MM.1S (cell line): ENCODE results near the gene SLC22A2.

Experiments
- DNase-seq: peaks from one replicate; pipeline ENCODE4 v3.0.0-alpha.2; 2015
- H2AFZ ChIP-seq: fragments of 300-600 bp; sonication (generic); 2 replicates; pipeline ENCODE4 v1.6.0; 2016; ENCODE audit warnings: antibody characterized with exemption, low read length
- H3F3A ChIP-seq: fragments of 300-600 bp; sonication (generic); 2 replicates; pipeline ENCODE4 v1.6.1; 2016; ENCODE audit warnings: mild to moderate bottlenecking, antibody characterized with exemption, low read length, moderate library complexity, mixed read lengths; ENCODE audit not compliant: insufficient read depth
- H3K27ac ChIP-seq: fragments of 300-600 bp; sonication (generic); 2 replicates; pipeline ENCODE4 v1.5.1; 2016; ENCODE audit warnings: mild to moderate bottlenecking, low read length
- H3K27me3 ChIP-seq: fragments of 300-600 bp; sonication (generic); replicated peaks from 2 replicates; pipeline ENCODE4 v1.6.0; 2016; ENCODE audit warnings: low read length; ENCODE audit not compliant: insufficient read depth
- H3K36me3 ChIP-seq: fragments of 300-600 bp; sonication (generic); replicated peaks from 2 replicates; pipeline ENCODE4 v1.6.1; 2016; ENCODE audit warnings: mild to moderate bottlenecking, low read length, mixed read lengths; ENCODE audit not compliant: insufficient read depth
- H3K4me1 ChIP-seq: fragments of 300-600 bp; sonication (generic); 2 replicates; pipeline ENCODE4 v1.6.1; 2016; ENCODE audit warnings: low read length, mixed read lengths
- H3K4me2 ChIP-seq: fragments of 300-600 bp; sonication (generic); 2 replicates; pipeline ENCODE4 v1.6.0; 2016; ENCODE audit warnings: low read depth, low read length
- H3K4me3 ChIP-seq: fragments of 300-600 bp; sonication (generic); 2 replicates; pipeline ENCODE4 v1.5.1; 2016; ENCODE audit warnings: low read length, mixed read lengths
- H3K79me2 ChIP-seq: fragments of 300-600 bp; sonication (generic); 2 replicates; pipeline ENCODE4 v1.6.1; 2016; ENCODE audit warnings: mixed run types, low read length, mixed read lengths
- H3K9ac ChIP-seq: fragments of 300-600 bp; sonication (generic); 2 replicates; pipeline ENCODE4 v1.6.1; 2016; ENCODE audit warnings: low read length, mixed read lengths
- H3K9me2 ChIP-seq: fragments of 300-600 bp; sonication (generic); replicated peaks from 2 replicates; pipeline ENCODE4 v1.6.1; 2016; ENCODE audit warnings: mild to moderate bottlenecking, low read length, mixed read lengths; ENCODE audit not compliant: insufficient read depth
- H3K9me3 ChIP-seq: fragments of 300-600 bp; sonication (generic); replicated peaks from 2 replicates; pipeline ENCODE4 v1.6.1; 2016; ENCODE audit warnings: mild to moderate bottlenecking, low read length, mixed read lengths; ENCODE audit not compliant: insufficient read depth
- H4K20me1 ChIP-seq: fragments of 300-600 bp; sonication (generic); 2 replicates; pipeline ENCODE4 v1.6.1; 2016; ENCODE audit warnings: mild to moderate bottlenecking, low read length, moderate library complexity, mixed read lengths; ENCODE audit not compliant: insufficient read depth
- EZH2 ChIP-seq: fragments of 300-600 bp; sonication (generic); optimal IDR thresholded peaks from 2 replicates; pipeline ENCODE3; 2017; ENCODE audit warnings: low read depth, mild to moderate bottlenecking, antibody characterized with exemption, low read length, mixed read lengths
- EZH2phosphoT487 ChIP-seq: fragments of 300-600 bp; sonication (generic); IDR thresholded peaks from 2 replicates; pipeline ENCODE4 v1.6.1; 2018; ENCODE audit warnings: antibody characterized with exemption, low read length
- TF ChIP-seq, protein P1 (sequence below): fragments of 300-600 bp; sonication (generic); IDR thresholded peaks from 2 replicates; pipeline ENCODE4 v1.5.1; 2016; ENCODE audit warnings: antibody characterized with exemption, low read length, mixed read lengths

The SLC22A2 gene

DNA sequence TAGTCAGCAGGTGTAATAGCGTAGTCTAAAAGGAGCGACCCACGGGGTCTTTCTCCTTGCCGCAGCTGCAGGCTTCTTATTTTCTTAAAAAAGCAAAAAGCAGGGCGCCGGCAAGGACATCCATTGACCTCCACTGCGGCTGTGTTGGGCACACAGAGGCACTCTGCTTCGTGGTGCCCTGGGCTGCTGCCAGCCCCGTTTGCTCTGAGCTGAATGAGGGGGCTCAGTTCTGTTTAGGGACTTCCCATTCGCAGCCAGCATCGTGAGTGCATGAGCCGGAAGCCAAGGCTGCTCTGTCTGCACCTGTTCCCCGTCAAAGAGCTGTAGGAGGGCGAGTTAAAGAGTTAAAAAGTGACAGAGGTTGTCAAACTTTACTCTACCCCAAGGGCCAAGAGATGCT lies 1.7 kb upstream of the SLC22A2 start:
- TF ChIP-seq, protein P1, sequence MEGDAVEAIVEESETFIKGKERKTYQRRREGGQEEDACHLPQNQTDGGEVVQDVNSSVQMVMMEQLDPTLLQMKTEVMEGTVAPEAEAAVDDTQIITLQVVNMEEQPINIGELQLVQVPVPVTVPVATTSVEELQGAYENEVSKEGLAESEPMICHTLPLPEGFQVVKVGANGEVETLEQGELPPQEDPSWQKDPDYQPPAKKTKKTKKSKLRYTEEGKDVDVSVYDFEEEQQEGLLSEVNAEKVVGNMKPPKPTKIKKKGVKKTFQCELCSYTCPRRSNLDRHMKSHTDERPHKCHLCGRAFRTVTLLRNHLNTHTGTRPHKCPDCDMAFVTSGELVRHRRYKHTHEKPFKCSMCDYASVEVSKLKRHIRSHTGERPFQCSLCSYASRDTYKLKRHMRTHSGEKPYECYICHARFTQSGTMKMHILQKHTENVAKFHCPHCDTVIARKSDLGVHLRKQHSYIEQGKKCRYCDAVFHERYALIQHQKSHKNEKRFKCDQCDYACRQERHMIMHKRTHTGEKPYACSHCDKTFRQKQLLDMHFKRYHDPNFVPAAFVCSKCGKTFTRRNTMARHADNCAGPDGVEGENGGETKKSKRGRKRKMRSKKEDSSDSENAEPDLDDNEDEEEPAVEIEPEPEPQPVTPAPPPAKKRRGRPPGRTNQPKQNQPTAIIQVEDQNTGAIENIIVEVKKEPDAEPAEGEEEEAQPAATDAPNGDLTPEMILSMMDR = no peak
- TF ChIP-seq EZH2phosphoT487 = no peak
- no peak for TF ChIP-seq EZH2

DNA sequence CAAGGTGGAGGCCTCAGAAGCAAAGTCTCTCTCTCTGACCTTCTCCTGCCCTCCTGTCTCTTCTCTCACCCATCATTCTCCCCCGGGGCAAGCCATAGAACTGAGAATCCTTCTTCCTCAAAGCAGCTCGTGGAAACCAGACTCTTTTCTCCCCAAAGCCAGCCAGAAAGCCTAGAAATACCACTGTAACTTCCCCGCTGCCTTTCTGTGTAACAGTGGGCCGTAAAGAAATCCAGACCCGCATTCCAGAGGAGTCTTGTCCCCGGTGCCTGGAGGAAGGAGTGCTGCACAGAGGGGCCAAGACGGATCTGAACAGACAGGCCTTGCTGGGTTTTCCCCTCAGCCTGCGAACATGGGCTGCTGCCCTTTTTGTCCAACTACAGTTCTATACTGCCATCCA lies 977 bp upstream of the SLC22A2 start:
- Histone ChIP-seq H4K20me1 (no peaks in the 10 kb centered on the region), H3K27ac (no peak overlapping the region), H3F3A (no peaks in the 10 kb centered on the region), H3K9me3 (no peaks in the 10 kb centered on the region), H3K27me3 (no peaks in the 10 kb centered on the region), H3K9ac (no peak overlapping the region), H3K4me1 (no peaks in the 10 kb centered on the region), H3K36me3 (no peaks in the 10 kb centered on the region), H2AFZ (no peak overlapping the region), H3K4me2 (no peak overlapping the region), H3K79me2 (no peaks in the 10 kb centered on the region), H3K4me3 (no peak overlapping the region), H3K9me2 (no peaks in the 10 kb centered on the region)
- TF ChIP-seq EZH2phosphoT487 (no peak), EZH2 (no peak)
- TF ChIP-seq, protein P1 = no peak
- no peak for DNase-seq

More for the DNA sequence above, 1.7 kb upstream of the SLC22A2 start:
- Histone ChIP-seq H3K4me1 (no peaks in the 10 kb centered on the region), H3F3A (no peaks in the 10 kb centered on the region), H3K9me2 (no peaks in the 10 kb centered on the region), H3K9ac (no peak overlapping the region), H3K27ac (no peak overlapping the region), H3K9me3 (no peaks in the 10 kb centered on the region), H2AFZ (no peak overlapping the region), H3K36me3 (no peaks in the 10 kb centered on the region), H3K4me2 (no peak overlapping the region), H3K4me3 (no peak overlapping the region), H3K27me3 (no peaks in the 10 kb centered on the region), H3K79me2 (no peaks in the 10 kb centered on the region), H4K20me1 (no peaks in the 10 kb centered on the region)
- no peak for DNase-seq

DNA sequence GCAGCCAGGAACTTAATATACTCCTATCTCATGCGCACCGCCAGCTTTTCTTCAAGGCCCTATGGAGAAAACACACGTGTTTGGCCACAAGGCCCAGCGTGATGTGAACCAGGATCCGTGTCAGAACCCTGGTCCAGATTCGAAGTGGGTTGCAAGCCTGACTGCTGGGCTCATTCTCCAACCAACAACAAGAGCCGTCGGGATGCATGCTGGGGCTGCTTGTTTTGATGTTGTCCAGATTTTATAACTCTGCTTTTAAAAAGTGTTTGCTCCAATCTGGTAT lies 463 bp upstream of the SLC22A2 start:
- no peak overlapping the region for H3K4me2 ChIP-seq
- H3K4me3 ChIP-seq = no peak overlapping the region
- no peak overlapping the region for H3K9ac ChIP-seq
- no peaks in the 10 kb centered on the region for H3K79me2 ChIP-seq
- H3K4me1 ChIP-seq = no peaks in the 10 kb centered on the region
- no peak for DNase-seq
- no peak overlapping the region for H2AFZ ChIP-seq
- H3K27me3 ChIP-seq = no peaks in the 10 kb centered on the region
- no peaks in the 10 kb centered on the region for H4K20me1 ChIP-seq
- no peaks in the 10 kb centered on the region for H3K9me3 ChIP-seq
- TF ChIP-seq, protein P1 = no peak
- no peak for TF ChIP-seq EZH2phosphoT487
- TF ChIP-seq EZH2 = no peak
- H3F3A ChIP-seq = no peaks in the 10 kb centered on the region
- H3K9me2 ChIP-seq = no peaks in the 10 kb centered on the region
- no peak overlapping the region for H3K27ac ChIP-seq
- no peaks in the 10 kb centered on the region for H3K36me3 ChIP-seq

DNA sequence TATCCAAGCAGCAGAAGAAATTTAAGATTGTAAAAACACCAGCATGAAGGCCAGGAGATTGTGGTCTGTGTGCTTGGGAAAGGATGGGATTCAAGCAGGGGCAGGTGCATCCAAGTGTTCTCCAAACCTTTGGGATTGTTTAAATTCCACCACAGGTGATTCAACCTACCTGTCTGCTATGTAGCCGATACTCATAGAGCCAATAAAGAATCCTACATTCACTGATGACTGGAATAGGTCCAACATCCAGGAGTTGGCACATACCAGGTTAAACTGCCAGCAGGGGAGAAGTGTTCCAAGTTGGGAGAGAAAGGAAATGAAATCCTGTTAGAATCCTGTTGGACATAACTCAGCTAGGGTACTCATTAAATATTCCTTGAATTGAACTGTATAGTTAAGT lies 2.2 kb downstream of the SLC22A2 start:
- no peaks in the 10 kb centered on the region for H4K20me1 ChIP-seq
- H3K36me3 ChIP-seq = no peaks in the 10 kb centered on the region
- H3K4me3 ChIP-seq = no peak overlapping the region
- no peaks in the 10 kb centered on the region for H3F3A ChIP-seq
- no peaks in the 10 kb centered on the region for H3K4me1 ChIP-seq
- DNase-seq = no peak
- no peaks in the 10 kb centered on the region for H3K9me2 ChIP-seq
- H3K79me2 ChIP-seq = no peaks in the 10 kb centered on the region
- H3K4me2 ChIP-seq = no peak overlapping the region
- no peaks in the 10 kb centered on the region for H3K9me3 ChIP-seq
- H3K9ac ChIP-seq = no peak overlapping the region
- H3K27me3 ChIP-seq = no peaks in the 10 kb centered on the region
- TF ChIP-seq, protein P1 = no peak
- TF ChIP-seq EZH2 (no peak), EZH2phosphoT487 (no peak)
- no peak overlapping the region for H3K27ac ChIP-seq
- H2AFZ ChIP-seq = no peak overlapping the region
